GM13977 (cell line): ENCODE data around the gene SPIRE1.
"Not testable (repeated sequence)": the region's sequence is repeated elsewhere in the genome, so short reads cannot be mapped to it uniquely, and the experiment has no call there.

Experiments
- DNase-seq: peaks from one replicate; pipeline ENCODE4 v3.0.0; 2012; ENCODE audit warnings: low spot score
- CTCF ChIP-seq: IDR thresholded peaks from 2 replicates; pipeline ENCODE4 v1.5.1; 2012; ENCODE audit warnings: mild to moderate bottlenecking, control low read depth; ENCODE audit not compliant: insufficient read depth; ENCODE audit errors: extremely low read depth, missing control alignments
- in situ Hi-C: fragments of 300-500 bp; cut with MboI; formaldehyde crosslinking; loops from one replicate; pipeline ENCODE4 v1.12.0; 2022; ENCODE audit warnings: low sequenced_read_pairs, low pct_unique_long_range_greater_than_20kb, mixed read lengths, inconsistent platforms; ENCODE audit not compliant: unreplicated experiment

Gene SPIRE1

GRCh38 chr18:12416098-12416729 is 241.7 kb downstream of the SPIRE1 start:
- no peak for TF ChIP-seq CTCF
- in situ Hi-C loops: no loop called here
- no peak for DNase-seq

- in situ Hi-C loops: no loop called here
- no peak for TF ChIP-seq CTCF
- DNase-seq: no peak
These were observed 246.5 kb downstream of the SPIRE1 start for GRCh38 chr18:12411456-12411855.

GRCh38 chr18:12410747-12411146 is 247.2 kb downstream of the SPIRE1 start:
- DNase-seq, in situ Hi-C loops: not testable (repeated sequence)

GRCh38 chr18:12410081-12410481 is 247.8 kb downstream of the SPIRE1 start:
- TF ChIP-seq CTCF: no peak
- no peak for DNase-seq
- in situ Hi-C loops: no loop called here

- DNase-seq: no peak
These were observed 248.4 kb downstream of the SPIRE1 start for GRCh38 chr18:12409469-12409868.

GRCh38 chr18:12408247-12408869 is 249.5 kb downstream of the SPIRE1 start:
- no peak for TF ChIP-seq CTCF
- DNase-seq: no peak
- in situ Hi-C loops: loop anchor here (10.0 kb wide), 1 partner anchor 246 kb away; the partner anchor contains the start of gene SPIRE1

More at GRCh38 chr18:12409469-12409868, 248.4 kb downstream of the SPIRE1 start:
- in situ Hi-C loops: loop anchor here (10.0 kb wide), 1 partner anchor 245 kb away; the partner anchor contains the start of gene SPIRE1
- no peak for TF ChIP-seq CTCF

- TF ChIP-seq CTCF: no peak
- peak; percentile 5 for DNase-seq
- in situ Hi-C loops: loop anchor here (10.0 kb wide), 1 partner anchor 248 kb away; the partner anchor contains the start of gene SPIRE1
These were observed 251.4 kb downstream of the SPIRE1 start for GRCh38 chr18:12406371-12407111.
